Endodermal cell (in vitro differentiated cells): Measurements from ENCODE around the gene CLEC3B. TPM values are rescaled to one million over a fixed set of nuclear protein-coding genes. Genes with fewer than 3 reads are reported as not detected.
"Not testable (repeated sequence)": the region's sequence is repeated elsewhere in the genome, so short reads cannot be mapped to it uniquely, and the experiment has no call there.

Experiments used
- DNase-seq: peaks from one replicate; pipeline ENCODE4 v3.0.0-alpha.2; 2017
- H3K27ac ChIP-seq: 2 replicates; pipeline ENCODE4 v1.5.1; 2013; ENCODE audit warnings: mild to moderate bottlenecking, low read depth, low read length, moderate library complexity
- H3K27me3 ChIP-seq: 2 replicates; pipeline ENCODE4 v1.6.1; 2013; ENCODE audit warnings: mild to moderate bottlenecking, low read length, moderate library complexity; ENCODE audit not compliant: insufficient read depth, control insufficient read depth, poor library complexity, severe bottlenecking
- H3K36me3 ChIP-seq: 2 replicates; pipeline ENCODE4 v1.7.0; 2013; ENCODE audit warnings: mild to moderate bottlenecking, low read length, moderate library complexity; ENCODE audit not compliant: control insufficient read depth, insufficient read depth
- H3K4me1 ChIP-seq: one replicate; pipeline ENCODE4 v1.7.0; 2013; ENCODE audit warnings: low read length; ENCODE audit not compliant: control insufficient read depth, insufficient read depth
- H3K4me3 ChIP-seq: 2 replicates; pipeline ENCODE4 v1.5.1; 2013; ENCODE audit warnings: mild to moderate bottlenecking, low read length, moderate library complexity
- H3K9ac ChIP-seq: 2 replicates; pipeline ENCODE4 v1.6.1; 2013; ENCODE audit warnings: mild to moderate bottlenecking, low read length, moderate library complexity; ENCODE audit not compliant: poor library complexity, severe bottlenecking; ENCODE audit errors: extremely low read depth
- H3K9me3 ChIP-seq: 2 replicates; pipeline ENCODE4 v1.6.1; 2013; ENCODE audit warnings: mild to moderate bottlenecking, low read length, moderate library complexity; ENCODE audit not compliant: control insufficient read depth
- H3K27ac Mint-ChIP-seq: 2 replicates; pipeline ENCODE4 v1.8.0; 2020; ENCODE audit warnings: mixed read lengths
- H3K27me3 Mint-ChIP-seq: 2 replicates; pipeline ENCODE4 v1.8.0; 2021; ENCODE audit warnings: mild to moderate bottlenecking, mixed read lengths; ENCODE audit not compliant: insufficient read depth
- H3K36me3 Mint-ChIP-seq: 2 replicates; pipeline ENCODE4 v1.8.0; 2020; ENCODE audit warnings: low read depth, mixed read lengths
- H3K4me1 Mint-ChIP-seq: 2 replicates; pipeline ENCODE4 v1.8.0; 2020; ENCODE audit warnings: mixed read lengths
- H3K4me3 Mint-ChIP-seq: 2 replicates; pipeline ENCODE4 v1.8.0; 2020; ENCODE audit warnings: mild to moderate bottlenecking, moderate library complexity, mixed read lengths
- H3K9me3 Mint-ChIP-seq: 2 replicates; pipeline ENCODE4 v1.8.0; 2020; ENCODE audit warnings: mild to moderate bottlenecking, mixed read lengths
- WGBS, 2 experiments: methylation state at CpG; one replicate each; pipeline versions ENCODE4 v1.1.5 to v1.1.7; 2013; ENCODE audit warnings: missing lambda C conversion rate in 2 of 2, mixed read lengths in 1 of 2; ENCODE audit not compliant: insufficient coverage in 1 of 2, insufficient read length in 1 of 2; 5-methylcytosine and 5-hydroxymethylcytosine counted together
- total RNA-seq, 2 donors: library from RNA; stranded (reverse); fragmentation: NEBNext Ultra II Directional in 1 of 2; extraction: Animal tissue kit (Norgen Biotek cat#: 25700) in 1 of 2; gene quantifications; 2 replicates in 1 of 2; 3 replicates in 1 of 2; pipeline ENCODE4 v1.2.1, GENCODE V29; 2021
- TF ChIP-seq, protein P1 (sequence below): fragments of 200-600 bp; sonication (generic); conservative IDR thresholded peaks from 2 replicates; pipeline ENCODE4 v1.5.0; 2021; ENCODE audit warnings: antibody characterized with exemption, mild to moderate bottlenecking

Gene CLEC3B
- total RNA-seq, 2 donors from 2014 or later: not detected

DNA sequence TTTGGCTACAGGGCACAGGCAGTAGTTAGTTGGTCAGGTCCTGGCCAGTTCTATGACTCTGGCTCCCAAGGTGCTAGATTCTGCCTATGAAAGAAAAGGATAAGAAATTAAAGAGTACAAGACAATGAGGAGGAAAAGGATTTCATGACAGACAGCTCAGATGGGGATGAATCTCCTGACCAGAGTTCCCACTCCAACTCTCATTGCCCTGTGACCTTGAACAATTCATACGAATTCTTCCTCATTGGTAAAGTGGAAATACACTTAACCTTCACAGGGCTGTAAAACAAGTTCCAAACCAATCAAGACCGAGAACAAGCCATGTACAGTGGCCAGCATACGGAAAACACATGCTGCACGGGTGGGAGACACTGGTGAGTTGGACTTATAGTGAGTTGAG lies 23.7 kb downstream of the CLEC3B start:
- Mint-ChIP-seq H3K4me3 (no peak overlapping the region), H3K27ac (no peak overlapping the region), H3K27me3 (peaks cover 68% of the 10 kb centered on the region), H3K9me3 (no peaks in the 10 kb centered on the region), H3K4me1 (no peaks in the 10 kb centered on the region), H3K36me3 (no peaks in the 10 kb centered on the region)
- no peak overlapping the region for H3K27ac ChIP-seq
- no peaks in the 10 kb centered on the region for H3K4me1 ChIP-seq
- TF ChIP-seq, protein P1, sequence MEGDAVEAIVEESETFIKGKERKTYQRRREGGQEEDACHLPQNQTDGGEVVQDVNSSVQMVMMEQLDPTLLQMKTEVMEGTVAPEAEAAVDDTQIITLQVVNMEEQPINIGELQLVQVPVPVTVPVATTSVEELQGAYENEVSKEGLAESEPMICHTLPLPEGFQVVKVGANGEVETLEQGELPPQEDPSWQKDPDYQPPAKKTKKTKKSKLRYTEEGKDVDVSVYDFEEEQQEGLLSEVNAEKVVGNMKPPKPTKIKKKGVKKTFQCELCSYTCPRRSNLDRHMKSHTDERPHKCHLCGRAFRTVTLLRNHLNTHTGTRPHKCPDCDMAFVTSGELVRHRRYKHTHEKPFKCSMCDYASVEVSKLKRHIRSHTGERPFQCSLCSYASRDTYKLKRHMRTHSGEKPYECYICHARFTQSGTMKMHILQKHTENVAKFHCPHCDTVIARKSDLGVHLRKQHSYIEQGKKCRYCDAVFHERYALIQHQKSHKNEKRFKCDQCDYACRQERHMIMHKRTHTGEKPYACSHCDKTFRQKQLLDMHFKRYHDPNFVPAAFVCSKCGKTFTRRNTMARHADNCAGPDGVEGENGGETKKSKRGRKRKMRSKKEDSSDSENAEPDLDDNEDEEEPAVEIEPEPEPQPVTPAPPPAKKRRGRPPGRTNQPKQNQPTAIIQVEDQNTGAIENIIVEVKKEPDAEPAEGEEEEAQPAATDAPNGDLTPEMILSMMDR: no peak
- no peaks in the 10 kb centered on the region for H3K9me3 ChIP-seq
- 82 to 91% methylated on average over 3 to 4 of the region's 4 CpGs for WGBS, 2 experiments
- H3K9ac ChIP-seq: no peak overlapping the region
- H3K36me3 ChIP-seq: no peaks in the 10 kb centered on the region
- DNase-seq: no peak
- no peak overlapping the region for H3K4me3 ChIP-seq
- H3K27me3 ChIP-seq: no peaks in the 10 kb centered on the region

DNA sequence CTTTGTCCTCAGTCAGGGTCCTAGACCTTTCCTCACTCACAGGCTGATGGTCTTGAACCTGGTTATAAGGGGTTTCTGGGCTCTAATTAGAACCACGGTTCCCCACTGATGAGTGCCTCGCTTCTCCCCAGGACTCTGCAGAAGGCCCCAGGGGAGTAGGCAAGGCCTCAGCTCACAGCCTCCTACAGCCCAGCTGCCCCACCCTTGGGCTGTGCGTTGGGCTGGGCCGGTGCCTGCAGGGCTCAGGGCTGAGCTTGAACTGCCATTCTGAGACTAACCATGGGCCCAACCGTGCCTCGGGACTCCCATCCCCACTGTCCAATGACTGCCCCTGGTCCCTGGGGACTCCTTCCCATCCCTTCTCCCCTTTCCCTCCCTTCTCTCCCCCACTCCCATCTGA lies 25.6 kb downstream of the CLEC3B start:
- 93% methylated on average over 6 of the region's 6 CpGs; no CpG with 5 or more reads in 1 of the 2 experiments for WGBS, 2 experiments
- Mint-ChIP-seq H3K4me3 (no peak overlapping the region), H3K27ac (no peak overlapping the region), H3K36me3 (no peaks in the 10 kb centered on the region), H3K9me3 (no peaks in the 10 kb centered on the region), H3K27me3 (peaks cover 72% of the 10 kb centered on the region), H3K4me1 (peaks cover 12% of the 10 kb centered on the region)
- no peak overlapping the region for H3K27ac ChIP-seq
- H3K9ac ChIP-seq: no peak overlapping the region
- DNase-seq: no peak
- H3K36me3 ChIP-seq: no peaks in the 10 kb centered on the region
- H3K4me1 ChIP-seq: peaks cover 7% of the 10 kb centered on the region
- no peaks in the 10 kb centered on the region for H3K9me3 ChIP-seq
- TF ChIP-seq, protein P1: no peak
- no peaks in the 10 kb centered on the region for H3K27me3 ChIP-seq
- H3K4me3 ChIP-seq: no peak overlapping the region

DNA sequence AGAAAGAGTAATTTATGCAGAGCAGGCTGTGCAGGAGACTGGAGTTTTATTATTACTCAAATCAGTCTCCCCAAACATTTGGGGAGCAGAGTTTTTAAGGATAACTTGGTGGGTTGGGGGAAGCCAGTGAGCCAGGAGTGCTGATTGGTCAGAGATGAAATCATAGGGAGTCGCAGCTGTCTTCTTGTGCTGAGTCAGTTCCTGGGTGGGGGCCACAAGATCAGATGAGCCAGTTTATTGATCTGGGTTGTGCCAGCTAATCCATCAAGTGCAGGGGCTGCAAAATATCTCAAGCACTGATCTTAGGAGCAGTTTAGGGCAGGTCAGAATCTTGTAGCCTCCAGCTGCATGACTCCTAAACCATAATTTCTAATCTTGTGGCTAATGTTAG lies 27.7 kb downstream of the CLEC3B start:
- not testable (repeated sequence) for H3K4me3 Mint-ChIP-seq, H3K9me3 ChIP-seq, H3K4me1 ChIP-seq, H3K36me3 ChIP-seq, H3K27ac ChIP-seq, H3K4me3 ChIP-seq, H3K9me3 Mint-ChIP-seq, H3K9ac ChIP-seq, H3K27me3 ChIP-seq, H3K27ac Mint-ChIP-seq, H3K36me3 Mint-ChIP-seq, DNase-seq
- Mint-ChIP-seq H3K4me1 (peaks cover 27% of the 10 kb centered on the region), H3K27me3 (peaks cover 71% of the 10 kb centered on the region)
- 83 to 92% methylated on average over 1 of the region's 1 CpG for WGBS, 2 experiments

DNA sequence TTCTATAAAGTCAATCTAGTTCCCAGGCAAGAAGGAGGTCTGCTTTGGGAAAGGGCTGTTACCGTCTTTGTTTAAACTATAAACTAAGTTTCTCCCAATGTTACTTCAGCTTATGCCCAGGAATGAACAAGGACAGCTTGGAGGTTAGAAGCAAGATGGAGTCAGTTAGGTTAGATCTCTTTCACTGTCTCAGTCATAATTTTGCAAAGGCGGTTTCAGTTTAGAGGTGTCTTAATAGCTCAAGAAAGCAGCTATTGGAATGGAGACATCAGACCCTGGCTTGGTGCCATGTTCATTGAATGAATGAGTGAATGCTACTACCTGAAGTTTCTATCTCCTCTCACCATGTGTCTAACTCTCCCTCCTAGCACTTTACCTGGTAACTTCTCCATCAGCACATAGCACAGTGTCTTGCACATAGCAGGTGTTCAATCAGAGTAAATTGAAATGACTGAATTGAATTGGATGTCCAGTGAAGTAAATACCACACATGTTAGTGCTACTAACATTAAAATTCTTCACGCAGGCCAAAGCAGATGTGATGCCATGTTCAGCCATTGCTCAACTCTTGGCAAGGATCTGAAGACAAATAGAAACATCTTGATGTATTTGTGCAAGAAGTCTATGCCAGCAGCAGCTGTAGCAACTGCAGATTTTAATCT lies 28.2 kb downstream of the CLEC3B start:
- Histone ChIP-seq H3K27me3 (no peaks in the 10 kb centered on the region), H3K9ac (no peak overlapping the region)
- WGBS, 2 experiments: 89 to 100% methylated on average over 1 to 3 of the region's 3 CpGs

More for the DNA sequence above, 28.2 kb downstream of the CLEC3B start:
- no peaks in the 10 kb centered on the region for H3K36me3 ChIP-seq
- H3K27ac ChIP-seq: no peak overlapping the region
- H3K9me3 ChIP-seq: no peaks in the 10 kb centered on the region
- no peak overlapping the region for H3K4me3 ChIP-seq
- H3K4me1 ChIP-seq: peaks cover 10% of the 10 kb centered on the region
- Mint-ChIP-seq H3K36me3 (no peaks in the 10 kb centered on the region), H3K27me3 (peaks cover 73% of the 10 kb centered on the region), H3K4me1 (peaks cover 30% of the 10 kb centered on the region), H3K9me3 (no peaks in the 10 kb centered on the region), H3K27ac (no peak overlapping the region), H3K4me3 (no peak overlapping the region)
- no peak for DNase-seq
- TF ChIP-seq, protein P1: no peak
